CD4-positive, alpha-beta T cell (primary cell): Measurements from ENCODE around the gene POLE4. TPM values are rescaled to one million over a fixed set of nuclear protein-coding genes. Genes with fewer than 3 reads are reported as not detected.

ENCODE experiments used
- ATAC-seq: fragments of 200-7000 bp; cut with Tn5 transposase; one replicate; pipeline ENCODE4 v1.10.0; 2022; ENCODE audit warnings: mild to moderate bottlenecking; ENCODE audit not compliant: poor library complexity
- CTCF ChIA-PET: fragments of 350-600 bp; sonication (Branson Sonifier 250); formaldehyde crosslinking; loops from one replicate; lab custom pipeline; 2021; ENCODE audit warnings: antibody characterized with exemption, inconsistent platforms; lab: Charles Lee
- POLR2A ChIA-PET: fragments of 350-600 bp; sonication (Branson Sonifier 250); formaldehyde crosslinking; loops from one replicate; lab custom pipeline; 2021; ENCODE audit warnings: antibody characterized with exemption, inconsistent platforms; lab: Charles Lee
- DNase-seq, 14 experiments: peaks; one replicate each; pipeline ENCODE4 v3.0.0-alpha.2; 2013 to 2020; ENCODE audit warnings: mixed read lengths in 2 of 14
- H3K27ac ChIP-seq, 2 donors: one replicate each; pipeline versions ENCODE4 v1.5.1 to v1.7.0; 2013; ENCODE audit warnings: low read length in 2 of 2, low read depth in 1 of 2, mild to moderate bottlenecking in 1 of 2
- H3K27me3 ChIP-seq, 2 experiments: 1 replicate in 1 of 2; 2 replicates in 1 of 2; pipeline versions ENCODE4 v1.6.1 to v1.7.0; 2013; ENCODE audit warnings: low read length in 2 of 2, control low read depth in 1 of 2, mild to moderate bottlenecking in 1 of 2, moderate library complexity in 1 of 2; ENCODE audit not compliant: insufficient read depth in 2 of 2, control insufficient read depth in 1 of 2
- H3K36me3 ChIP-seq: one replicate; pipeline ENCODE4 v1.6.1; 2013; ENCODE audit warnings: low read length, control low read depth; ENCODE audit not compliant: insufficient read depth
- H3K4me1 ChIP-seq: one replicate; pipeline ENCODE4 v1.6.1; 2013; ENCODE audit warnings: low read length, control low read depth; ENCODE audit not compliant: insufficient read depth
- H3K4me3 ChIP-seq: one replicate; pipeline ENCODE4 v1.5.1; 2013; ENCODE audit warnings: mild to moderate bottlenecking, low read length, moderate library complexity
- H3K9me3 ChIP-seq, 2 experiments: 1 replicate in 1 of 2; 2 replicates in 1 of 2; pipeline versions ENCODE4 v1.6.1 to v1.7.0; 2013; ENCODE audit warnings: low read length in 2 of 2, mild to moderate bottlenecking in 2 of 2, control low read depth in 1 of 2, moderate library complexity in 1 of 2; ENCODE audit not compliant: control insufficient read depth in 1 of 2, insufficient read depth in 1 of 2
- H3K27ac Mint-ChIP-seq: one replicate; pipeline ENCODE4 v1.8.0; 2020; ENCODE audit warnings: mixed read lengths
- H3K27me3 Mint-ChIP-seq: one replicate; pipeline ENCODE4 v1.8.0; 2021; ENCODE audit warnings: mixed read lengths
- H3K36me3 Mint-ChIP-seq: one replicate; pipeline ENCODE4 v1.8.0; 2021; ENCODE audit warnings: low read depth, mixed read lengths
- H3K4me1 Mint-ChIP-seq: one replicate; pipeline ENCODE4 v1.8.0; 2021; ENCODE audit warnings: low read depth, mixed read lengths
- H3K4me3 Mint-ChIP-seq: one replicate; pipeline ENCODE4 v1.8.0; 2020; ENCODE audit warnings: mild to moderate bottlenecking, mixed read lengths
- H3K9me3 Mint-ChIP-seq: one replicate; pipeline ENCODE4 v1.8.0; 2020; ENCODE audit warnings: mixed read lengths
- intact Hi-C, 2 experiments: fragments of 100-400 bp; cut with DNase I in 1 of 2; cut with micrococcal nuclease in 1 of 2; formaldehyde crosslinking; loops; one replicate each; pipeline versions ENCODE4 v1.15.1 to v1.9.0; 2023 to 2025; cut with DNase I, micrococcal nuclease
- total RNA-seq, 174 experiments: library from RNA in 2 of 174; stranded (reverse) in 2 of 174; gene quantifications; one replicate each; pipeline ENCODE4 v1.2.3 and lab custom pipeline; 2021 to 2026
- TF ChIP-seq, protein P1 (sequence below): fragments of 200-600 bp; IDR thresholded peaks from one replicate; pipeline ENCODE4 v1.8.0; 2022; ENCODE audit warnings: antibody characterized with exemption, mild to moderate bottlenecking

POLE4 gene
- total RNA-seq, 2 experiments from 2014 or later = 34.9 to 38.4 TPM

DNA sequence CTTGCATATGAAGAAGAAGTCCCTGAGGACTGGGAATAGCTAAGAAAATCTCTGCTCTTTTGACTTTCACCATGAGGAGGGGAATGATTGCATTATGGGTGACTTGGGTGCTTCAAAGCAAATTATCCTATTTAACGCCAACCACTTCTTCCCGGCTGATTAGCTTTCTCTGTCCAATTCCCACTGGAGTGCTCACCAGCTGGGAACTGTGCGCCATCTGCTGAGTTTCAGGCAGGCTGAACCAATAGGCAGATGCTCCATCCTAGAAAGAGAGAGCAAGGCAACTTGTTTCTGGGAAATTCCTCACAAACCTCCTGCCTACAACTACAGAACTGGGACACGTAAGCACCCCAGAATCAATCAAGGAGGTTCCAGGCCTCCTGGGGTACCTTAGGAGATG lies 49.4 kb downstream of the POLE4 start:
- no peak for DNase-seq
- CTCF ChIA-PET = no interaction called here
- H3K4me3 Mint-ChIP-seq = no peak overlapping the region

DNA sequence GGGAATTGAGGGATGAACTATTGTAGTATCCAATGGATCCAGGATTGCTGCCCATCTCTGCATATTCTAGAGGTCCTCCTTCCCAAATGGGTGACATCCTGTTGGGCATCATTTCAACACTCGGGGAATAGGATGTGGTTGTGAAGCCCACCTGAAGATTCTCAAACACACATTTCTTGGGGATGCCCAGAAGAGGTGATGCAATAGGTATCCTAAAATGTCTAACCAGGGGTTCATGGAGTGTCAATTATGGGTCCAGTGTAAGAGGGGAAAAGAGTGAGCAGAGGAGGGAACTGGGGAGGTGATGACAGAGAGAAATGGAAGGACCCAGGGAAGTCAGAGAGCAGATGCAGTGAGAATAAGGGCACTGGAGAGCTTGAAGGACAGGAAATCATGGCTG lies 52.1 kb downstream of the POLE4 start:
- Histone ChIP-seq H3K27me3 (no peaks in the 10 kb centered on the region), H3K4me1 (no peaks in the 10 kb centered on the region), H3K4me3 (no peak overlapping the region), H3K9me3 (no peaks in the 10 kb centered on the region), H3K36me3 (no peaks in the 10 kb centered on the region), H3K27ac (no peak overlapping the region)
- Mint-ChIP-seq H3K36me3 (peaks cover 34% of the 10 kb centered on the region), H3K4me1 (no peaks in the 10 kb centered on the region), H3K4me3 (no peak overlapping the region), H3K27ac (no peak overlapping the region), H3K9me3 (peaks cover 10% of the 10 kb centered on the region), H3K27me3 (no peaks in the 10 kb centered on the region)
- intact Hi-C loops = no loop called here
- DNase-seq (no peak), ATAC-seq (no peak)
- CTCF ChIA-PET = no interaction called here
- TF ChIP-seq, protein P1, sequence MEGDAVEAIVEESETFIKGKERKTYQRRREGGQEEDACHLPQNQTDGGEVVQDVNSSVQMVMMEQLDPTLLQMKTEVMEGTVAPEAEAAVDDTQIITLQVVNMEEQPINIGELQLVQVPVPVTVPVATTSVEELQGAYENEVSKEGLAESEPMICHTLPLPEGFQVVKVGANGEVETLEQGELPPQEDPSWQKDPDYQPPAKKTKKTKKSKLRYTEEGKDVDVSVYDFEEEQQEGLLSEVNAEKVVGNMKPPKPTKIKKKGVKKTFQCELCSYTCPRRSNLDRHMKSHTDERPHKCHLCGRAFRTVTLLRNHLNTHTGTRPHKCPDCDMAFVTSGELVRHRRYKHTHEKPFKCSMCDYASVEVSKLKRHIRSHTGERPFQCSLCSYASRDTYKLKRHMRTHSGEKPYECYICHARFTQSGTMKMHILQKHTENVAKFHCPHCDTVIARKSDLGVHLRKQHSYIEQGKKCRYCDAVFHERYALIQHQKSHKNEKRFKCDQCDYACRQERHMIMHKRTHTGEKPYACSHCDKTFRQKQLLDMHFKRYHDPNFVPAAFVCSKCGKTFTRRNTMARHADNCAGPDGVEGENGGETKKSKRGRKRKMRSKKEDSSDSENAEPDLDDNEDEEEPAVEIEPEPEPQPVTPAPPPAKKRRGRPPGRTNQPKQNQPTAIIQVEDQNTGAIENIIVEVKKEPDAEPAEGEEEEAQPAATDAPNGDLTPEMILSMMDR = no peak
- POLR2A ChIA-PET = interaction anchor here (0.6 kb wide), 1 partner anchor 23 kb away, joined by 3 read pairs; no protein-coding TSS in a partner anchor

More for the DNA sequence above, 49.4 kb downstream of the POLE4 start:
- H3K4me3 ChIP-seq = no peak overlapping the region
- H3K9me3 ChIP-seq = no peaks in the 10 kb centered on the region
- H3K27me3 ChIP-seq = no peaks in the 10 kb centered on the region
- Mint-ChIP-seq H3K36me3 (peaks cover 26% of the 10 kb centered on the region), H3K4me1 (no peaks in the 10 kb centered on the region), H3K9me3 (peaks cover 4% of the 10 kb centered on the region), H3K27me3 (no peaks in the 10 kb centered on the region), H3K27ac (no peak overlapping the region)
- TF ChIP-seq, protein P1 = no peak
- POLR2A ChIA-PET = no interaction called here
- no peak for ATAC-seq
- intact Hi-C loops = no loop called here
- H3K4me1 ChIP-seq = no peaks in the 10 kb centered on the region
- H3K27ac ChIP-seq = no peak overlapping the region
- no peaks in the 10 kb centered on the region for H3K36me3 ChIP-seq

DNA sequence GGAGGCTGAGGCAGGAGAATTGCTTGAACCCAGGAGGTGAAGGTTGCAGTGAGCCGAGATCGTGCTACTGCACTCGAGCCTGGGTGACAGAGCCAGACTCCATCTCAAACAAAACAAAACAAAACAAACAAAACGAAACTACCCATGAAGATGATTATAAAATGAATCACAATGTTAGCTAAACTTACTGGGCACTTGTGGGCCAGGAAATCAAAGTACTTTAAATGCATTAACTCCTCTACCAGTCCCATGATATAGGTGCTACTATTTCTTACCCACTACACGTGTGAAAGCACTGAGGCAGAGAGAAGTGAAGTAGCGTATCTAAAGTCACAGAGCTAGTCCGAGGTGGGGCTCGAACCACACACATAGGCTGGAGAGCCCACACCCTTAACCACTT lies 53.6 kb downstream of the POLE4 start:
- Histone ChIP-seq H3K4me3 (no peak overlapping the region), H3K4me1 (no peaks in the 10 kb centered on the region), H3K36me3 (no peaks in the 10 kb centered on the region), H3K27ac (no peak overlapping the region), H3K27me3 (no peaks in the 10 kb centered on the region), H3K9me3 (no peaks in the 10 kb centered on the region)
- DNase-seq (no peak), ATAC-seq (no peak)
- no peaks in the 10 kb centered on the region for H3K4me1 Mint-ChIP-seq
- ChIA-PET CTCF (no interaction called here), POLR2A (no interaction called here)
- intact Hi-C loops = no loop called here
- H3K36me3 Mint-ChIP-seq = peaks cover 29% of the 10 kb centered on the region
- H3K27ac Mint-ChIP-seq = no peak overlapping the region
- TF ChIP-seq, protein P1 = no peak
- no peak overlapping the region for H3K4me3 Mint-ChIP-seq
- peaks cover 10% of the 10 kb centered on the region for H3K9me3 Mint-ChIP-seq
- H3K27me3 Mint-ChIP-seq = no peaks in the 10 kb centered on the region
